Activated CD8-positive, alpha-beta memory T cell treated with anti-CD3 and anti-CD28 coated beads for 1 hour (primary cell): ENCODE data around the gene RUFY4.
"Not testable (repeated sequence)": the region's sequence is repeated elsewhere in the genome, so short reads cannot be mapped to it uniquely, and the experiment has no call there.

ENCODE experiments used
- DNase-seq, 2 donors: peaks; one replicate each; pipeline ENCODE4 v3.0.0-alpha.2; 2020; ENCODE audit warnings: low read depth in 1 of 2; ENCODE audit errors: extremely low read depth in 1 of 2

The RUFY4 gene

DNA sequence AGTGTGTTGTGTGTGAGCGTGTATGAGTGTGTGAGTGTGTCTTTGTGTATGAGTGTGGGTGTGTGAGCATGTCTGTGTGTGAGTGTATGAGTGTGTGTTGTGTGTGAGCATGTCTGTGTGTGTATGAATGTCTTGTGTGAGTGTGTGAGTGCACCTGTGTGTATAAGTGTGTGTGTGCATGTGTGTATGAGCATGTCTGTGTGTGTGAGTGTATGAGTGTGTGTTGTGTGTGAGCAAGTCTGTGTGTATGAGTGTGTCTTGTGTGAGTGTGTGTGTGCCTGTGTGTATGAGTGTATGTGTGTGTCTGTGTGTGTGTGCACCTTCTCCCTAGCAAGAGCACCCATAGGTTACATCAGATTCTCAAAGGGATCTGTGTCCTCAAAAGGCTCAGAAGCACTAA is 37.8 kb upstream of the RUFY4 start:
- no peak for DNase-seq

GRCh38 chr2:218031771-218032257 is 37.2 kb upstream of the RUFY4 start:
- no peak for DNase-seq

- DNase-seq, result no peak
Observed at GRCh38 chr2:218032336-218033171, 36.5 kb upstream of the RUFY4 start.

GRCh38 chr2:218033208-218033589 is 35.9 kb upstream of the RUFY4 start:
- DNase-seq, result no peak

- DNase-seq, result no peak
Observed at GRCh38 chr2:218033590-218034496, 35.2 kb upstream of the RUFY4 start.

DNA sequence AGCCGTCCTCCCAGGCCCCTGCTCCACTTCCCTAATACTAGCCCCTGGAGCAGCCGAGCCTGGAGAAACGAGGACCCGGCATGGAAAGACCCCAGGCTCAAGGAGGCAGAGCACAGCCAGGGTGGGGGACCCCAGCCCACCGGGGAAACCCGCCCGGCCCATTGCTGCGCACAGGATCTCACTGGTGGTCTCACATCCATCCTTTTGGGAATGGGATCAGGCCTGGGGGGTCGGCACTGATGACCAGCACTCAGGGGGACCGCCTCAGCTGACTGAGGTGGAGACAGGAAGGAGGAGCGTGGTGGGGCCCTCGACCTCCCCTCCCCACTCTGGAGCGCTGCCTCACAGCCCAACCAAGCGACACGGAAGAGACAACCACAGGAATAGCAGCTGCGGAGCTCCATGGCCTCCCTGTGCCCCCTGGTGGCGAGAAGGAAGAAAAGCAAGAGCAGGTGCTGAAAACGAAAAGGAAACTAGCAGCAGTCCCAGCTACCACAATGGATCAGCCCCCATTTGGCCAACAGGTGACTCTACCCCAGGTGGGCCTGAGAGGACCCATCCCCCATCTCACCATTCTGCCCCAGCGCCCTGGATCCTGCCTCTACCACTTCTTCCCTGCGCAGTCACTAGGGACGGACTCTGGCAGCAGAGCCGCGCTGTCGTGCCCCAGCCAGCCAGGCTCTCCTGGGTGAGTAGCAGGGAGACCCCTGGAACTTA is 34.4 kb upstream of the RUFY4 start:
- peak; percentile 25 to 42 for DNase-seq

- DNase-seq, result no peak
Observed at GRCh38 chr2:218035463-218036100, 33.5 kb upstream of the RUFY4 start.

GRCh38 chr2:218036371-218036770 is 32.7 kb upstream of the RUFY4 start:
- no peak for DNase-seq

DNA sequence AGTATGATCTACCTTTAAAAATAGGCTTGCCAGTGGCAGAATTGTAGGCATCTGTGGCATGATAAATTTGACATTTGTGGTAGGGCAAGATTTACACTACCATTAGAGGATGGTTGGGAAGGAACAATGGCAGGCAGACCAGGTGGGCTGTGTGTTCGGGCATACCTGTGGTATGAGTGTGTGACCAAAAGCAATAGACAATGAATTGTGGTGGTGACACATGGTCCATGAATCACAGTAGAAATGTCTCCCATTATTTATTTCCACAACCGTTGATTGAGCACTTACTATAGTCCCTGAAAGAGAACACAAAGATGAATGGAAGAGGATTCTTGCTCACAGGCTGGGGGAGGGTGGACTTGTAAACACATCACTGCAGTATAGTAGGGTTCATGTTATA is 29.9 kb upstream of the RUFY4 start:
- DNase-seq, result no peak

DNA sequence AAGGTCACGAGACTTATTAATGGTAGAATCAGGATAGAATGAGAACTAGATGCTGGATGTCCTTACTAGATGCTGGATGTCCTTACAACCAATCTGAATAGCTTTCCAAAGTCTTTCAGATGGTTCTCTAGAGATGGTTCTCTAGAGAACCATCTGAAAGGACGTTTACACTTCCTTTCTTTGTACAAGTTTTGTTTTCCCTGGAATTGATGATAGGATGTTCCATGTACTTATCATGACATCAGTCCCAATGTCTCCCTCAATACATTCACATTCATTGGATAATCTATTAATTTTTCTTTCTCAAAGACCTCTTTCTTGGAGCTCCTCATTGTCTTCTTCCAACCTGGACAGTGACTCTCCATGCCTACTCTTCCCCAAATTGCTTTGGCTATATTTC is 28.2 kb upstream of the RUFY4 start:
- no peak for DNase-seq

GRCh38 chr2:218041302-218042168 is 27.5 kb upstream of the RUFY4 start:
- no peak for DNase-seq

DNA sequence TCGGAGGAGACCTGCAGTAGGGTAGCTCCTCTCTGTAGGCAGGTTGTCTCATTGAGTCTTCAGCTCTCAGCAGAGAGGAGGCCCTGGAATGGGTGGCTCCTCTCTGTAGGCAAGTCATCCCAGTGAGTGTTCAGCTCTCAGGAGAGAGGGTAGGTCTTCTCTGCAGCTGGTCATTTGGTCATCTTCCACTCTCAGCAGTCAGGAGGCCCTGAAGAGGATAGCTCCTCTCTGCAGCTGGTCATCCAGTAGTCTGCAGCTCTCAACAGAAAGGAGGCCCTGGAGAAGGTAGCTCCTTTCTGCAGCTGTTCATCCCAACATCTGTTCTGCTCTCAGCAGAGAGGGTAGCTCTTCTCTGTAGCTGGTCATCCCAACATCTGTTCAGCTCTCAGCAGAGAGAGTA is 26.0 kb upstream of the RUFY4 start:
- no peak for DNase-seq

- no peak for DNase-seq
Observed at GRCh38 chr2:218043701-218044109, 25.3 kb upstream of the RUFY4 start.

GRCh38 chr2:218044599-218044998 is 24.5 kb upstream of the RUFY4 start:
- DNase-seq, result not testable (repeated sequence)

- DNase-seq, result no peak
Observed at GRCh38 chr2:218046238-218046637, 22.8 kb upstream of the RUFY4 start.

DNA sequence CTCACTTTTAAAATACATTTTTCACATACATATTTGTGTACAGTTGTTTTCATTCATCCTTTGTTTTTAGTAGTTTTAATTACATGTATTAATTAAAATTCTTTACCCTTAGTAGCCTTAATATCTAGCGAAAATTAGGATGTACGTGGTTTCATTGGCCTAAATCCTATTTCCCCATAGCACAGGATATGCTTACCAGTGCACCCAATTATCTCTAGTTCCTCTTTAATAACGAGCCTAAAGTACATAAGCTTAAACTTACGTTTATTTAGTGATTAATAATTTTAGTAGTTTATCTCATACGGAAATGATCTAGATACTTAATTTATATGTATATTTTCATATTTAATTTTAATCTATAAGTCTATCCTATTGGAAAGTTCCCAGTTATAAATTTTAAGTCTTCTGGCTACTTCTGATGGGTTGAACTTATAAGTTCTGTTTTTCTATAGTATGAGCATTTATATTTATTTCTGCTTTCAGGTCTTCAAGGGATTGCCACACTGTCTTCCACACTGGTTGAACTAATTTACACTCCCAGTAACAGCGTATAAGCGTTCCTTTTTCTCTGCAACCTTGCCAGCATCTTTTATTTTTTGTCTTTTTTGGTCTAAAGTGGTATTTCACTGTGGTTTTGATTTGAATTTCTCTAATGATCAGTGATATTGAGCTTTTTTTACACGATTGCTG is 21.4 kb upstream of the RUFY4 start:
- no peak for DNase-seq

GRCh38 chr2:218051903-218052302 is 17.1 kb upstream of the RUFY4 start:
- no peak for DNase-seq

DNA sequence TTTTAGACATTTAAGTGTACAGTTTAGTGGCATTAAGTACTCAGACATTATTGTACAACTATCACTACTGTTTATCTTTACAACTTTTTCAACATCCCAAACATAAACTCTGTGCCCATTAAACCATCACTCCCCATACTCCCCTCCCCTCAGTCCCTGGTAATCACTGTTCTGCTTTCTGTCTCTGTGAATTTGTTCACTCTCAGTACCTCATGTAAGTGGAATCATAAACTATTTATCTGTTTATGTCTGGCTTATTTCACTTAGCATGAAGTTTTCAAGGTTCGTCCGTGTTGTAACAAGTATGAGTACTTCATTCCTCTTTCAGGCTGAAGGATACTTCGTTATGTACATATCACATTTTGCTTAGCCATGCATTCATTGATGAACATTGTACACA is 9.8 kb upstream of the RUFY4 start:
- DNase-seq, result no peak

GRCh38 chr2:218060118-218060517 is 8.9 kb upstream of the RUFY4 start:
- DNase-seq, result no peak
